IPS-18c (cell line): ENCODE results near the gene OR13D1.
"Not testable (repeated sequence)": the region's sequence is repeated elsewhere in the genome, so short reads cannot be mapped to it uniquely, and the experiment has no call there.

Experiments
- H3K4me3 ChIP-seq: 2 replicates; pipeline ENCODE4 v1.7.0; 2013; ENCODE audit warnings: low read depth, mild to moderate bottlenecking, low read length, moderate library complexity; ENCODE audit not compliant: insufficient read depth
- H3K9me3 ChIP-seq: one replicate; pipeline ENCODE4 v1.6.1; 2013; ENCODE audit warnings: mild to moderate bottlenecking, low read length, moderate library complexity; ENCODE audit not compliant: control insufficient read depth, insufficient read depth

OR13D1 gene

GRCh38 chr9:104694218-104694617 lies at the start of gene OR13D1:
OR13D1 (plus strand) TSS chr9:104694518; CDS start chr9:104694518, 0 bp downstream.
- Histone ChIP-seq H3K9me3 (no peaks in the 10 kb centered on the region), H3K4me3 (no peak within 1 kb of the TSS)

GRCh38 chr9:104658496-104659195 lies 35.7 kb upstream of the OR13D1 start:
- Histone ChIP-seq H3K9me3 (no peaks in the 10 kb centered on the region), H3K4me3 (no peak overlapping the region)

- Histone ChIP-seq H3K9me3 (no peaks in the 10 kb centered on the region), H3K4me3 (no peak overlapping the region)
Observed at GRCh38 chr9:104675611-104676010, 18.7 kb upstream of the OR13D1 start.

- Histone ChIP-seq H3K9me3 (no peaks in the 10 kb centered on the region), H3K4me3 (no peak overlapping the region)
Observed at GRCh38 chr9:104682642-104683041, 11.7 kb upstream of the OR13D1 start.

- Histone ChIP-seq H3K4me3 (no peak overlapping the region), H3K9me3 (no peaks in the 10 kb centered on the region)
Observed at GRCh38 chr9:104686081-104686480, 8.2 kb upstream of the OR13D1 start.

GRCh38 chr9:104700306-104700705 lies 6.0 kb downstream of the OR13D1 start:
- no peaks in the 10 kb centered on the region for H3K9me3 ChIP-seq
- H3K4me3 ChIP-seq = no peak overlapping the region

- not testable (repeated sequence) for H3K9me3 ChIP-seq, H3K4me3 ChIP-seq
Observed at GRCh38 chr9:104708737-104709136, 14.4 kb downstream of the OR13D1 start.

GRCh38 chr9:104711604-104712003 lies 17.3 kb downstream of the OR13D1 start:
- Histone ChIP-seq H3K9me3 (no peaks in the 10 kb centered on the region), H3K4me3 (no peak overlapping the region)

- H3K4me3 ChIP-seq = no peak overlapping the region
- no peaks in the 10 kb centered on the region for H3K9me3 ChIP-seq
Observed at GRCh38 chr9:104725014-104725413, 30.7 kb downstream of the OR13D1 start.

GRCh38 chr9:104738452-104738851 lies 44.1 kb downstream of the OR13D1 start:
- no peak overlapping the region for H3K4me3 ChIP-seq

GRCh38 chr9:104740621-104741020 lies 46.3 kb downstream of the OR13D1 start:
- no peak overlapping the region for H3K4me3 ChIP-seq
- no peaks in the 10 kb centered on the region for H3K9me3 ChIP-seq

More at GRCh38 chr9:104738452-104738851, 44.1 kb downstream of the OR13D1 start:
- no peaks in the 10 kb centered on the region for H3K9me3 ChIP-seq

- no peak overlapping the region for H3K4me3 ChIP-seq
Observed at GRCh38 chr9:104743376-104743985, 49.2 kb downstream of the OR13D1 start.

More at GRCh38 chr9:104743376-104743985, 49.2 kb downstream of the OR13D1 start:
- H3K9me3 ChIP-seq = no peaks in the 10 kb centered on the region
